Sigmoid colon (tissue), 4 donors: ENCODE measurements around the gene PGPEP1.

Experiments used
- CTCF ChIP-seq, 4 experiments: fragments of 450-650 bp in 3 of 4; fragments of 200-600 bp in 1 of 4; IDR thresholded peaks; one replicate each; pipeline ENCODE4 v1.5.1; 2016 to 2019; ENCODE audit warnings: antibody characterized with exemption in 4 of 4, mild to moderate bottlenecking in 3 of 4, moderate library complexity in 2 of 4
- EP300 ChIP-seq, 4 donors: sonication (generic); formaldehyde crosslinking; IDR thresholded peaks; one replicate each; pipeline ENCODE4 v1.6.1; 2017; ENCODE audit warnings: antibody characterized with exemption in 4 of 4
- POLR2A ChIP-seq, 2 donors: fragments of 450-650 bp; IDR thresholded peaks; one replicate each; pipeline ENCODE4 v1.6.1; 2016; ENCODE audit warnings: antibody characterized with exemption in 2 of 2, mild to moderate bottlenecking in 2 of 2, moderate library complexity in 2 of 2

- no peak for TF ChIP-seq CTCF (IDR thresholded peaks at IDR 0.05)
- TF ChIP-seq POLR2A (IDR thresholded peaks at IDR 0.05): no peak
- TF ChIP-seq EP300 (IDR thresholded peaks at IDR 0.05): peak in 1 of 4 donors; percentile 49
Observed at GRCh38 chr19:18379803-18380747, 39.7 kb downstream of the PGPEP1 start.
